GM23248 (cell line): Measurements from ENCODE around the gene SELENOM. TPM values are rescaled to one million over a fixed set of nuclear protein-coding genes. Genes with fewer than 3 reads are reported as not detected.

Source experiments
- DNase-seq: peaks from one replicate; pipeline ENCODE4 v3.0.0-alpha.2; 2015
- H2AFZ ChIP-seq: fragments of 200-600 bp; sonication (generic); 2 replicates; pipeline ENCODE4 v1.6.1; 2016; ENCODE audit warnings: antibody characterized with exemption
- H3F3A ChIP-seq: fragments of 200-600 bp; sonication (generic); 2 replicates; pipeline ENCODE4 v1.6.1; 2016; ENCODE audit warnings: mild to moderate bottlenecking, antibody characterized with exemption, mixed run types; ENCODE audit not compliant: insufficient read depth
- H3K27ac ChIP-seq: fragments of 200-600 bp; sonication (generic); 2 replicates; pipeline ENCODE4 v1.5.1; 2016; ENCODE audit warnings: mild to moderate bottlenecking
- H3K27me3 ChIP-seq: fragments of 200-600 bp; sonication (generic); replicated peaks from 2 replicates; pipeline ENCODE4 v1.6.1; 2016; ENCODE audit warnings: mild to moderate bottlenecking; ENCODE audit not compliant: insufficient read depth
- H3K36me3 ChIP-seq: fragments of 200-600 bp; sonication (generic); 2 replicates; pipeline ENCODE4 v1.6.1; 2016; ENCODE audit warnings: low read depth, mild to moderate bottlenecking
- H3K4me1 ChIP-seq: fragments of 200-600 bp; sonication (generic); 2 replicates; pipeline ENCODE4 v1.6.1; 2016; ENCODE audit warnings: mild to moderate bottlenecking; ENCODE audit not compliant: insufficient read depth
- H3K4me2 ChIP-seq: fragments of 200-600 bp; sonication (generic); one replicate; pipeline ENCODE4 v1.6.1; 2016; ENCODE audit warnings: mild to moderate bottlenecking; ENCODE audit not compliant: unreplicated experiment
- H3K4me3 ChIP-seq: fragments of 200-600 bp; sonication (generic); 2 replicates; pipeline ENCODE4 v1.5.1; 2016; ENCODE audit warnings: mild to moderate bottlenecking
- H3K79me2 ChIP-seq: fragments of 200-600 bp; sonication (generic); 2 replicates; pipeline ENCODE4 v1.6.1; 2016; ENCODE audit warnings: mild to moderate bottlenecking; ENCODE audit not compliant: insufficient read depth
- H3K9ac ChIP-seq: fragments of 200-600 bp; sonication (generic); 2 replicates; pipeline ENCODE4 v1.6.1; 2016; ENCODE audit warnings: mild to moderate bottlenecking
- H3K9me2 ChIP-seq: fragments of 200-600 bp; sonication (generic); 2 replicates; pipeline ENCODE4 v1.6.1; 2016; ENCODE audit warnings: mixed run types, mild to moderate bottlenecking, moderate library complexity; ENCODE audit not compliant: insufficient read depth
- H3K9me3 ChIP-seq: fragments of 200-600 bp; sonication (generic); one replicate; pipeline ENCODE4 v1.6.1; 2017; ENCODE audit warnings: low read depth
- H4K20me1 ChIP-seq: fragments of 200-600 bp; sonication (generic); 2 replicates; pipeline ENCODE4 v1.6.0; 2016; ENCODE audit not compliant: insufficient read depth
- EZH2 ChIP-seq: fragments of 200-600 bp; sonication (generic); IDR thresholded peaks from 2 replicates; pipeline ENCODE4 v1.6.1; 2018; ENCODE audit warnings: antibody characterized with exemption, mild to moderate bottlenecking; ENCODE audit not compliant: insufficient read depth, poor library complexity, severe bottlenecking
- EZH2phosphoT487 ChIP-seq: fragments of 200-600 bp; sonication (generic); IDR thresholded peaks from 2 replicates; pipeline ENCODE4 v1.6.1; 2018; ENCODE audit warnings: antibody characterized with exemption, moderate library complexity, mild to moderate bottlenecking, low read depth; ENCODE audit not compliant: insufficient read depth
- WGBS, 2 experiments: methylation state at CpG; one replicate each; pipeline ENCODE4 v1.1.6; 2015 to 2017; ENCODE audit warnings: low lambda C conversion rate in 2 of 2, low coverage in 1 of 2; ENCODE audit errors: missing lambda C conversion rate in 2 of 2; 5-methylcytosine and 5-hydroxymethylcytosine counted together
- in situ Hi-C: fragments of 300-500 bp; cut with MboI; formaldehyde crosslinking; loops from 2 replicates; pipeline ENCODE4 v1.15.0; 2020
- polyA plus RNA-seq: library from polyadenylated mRNA; unstranded; fragments of >200 nt; fragmentation: Nextera tagmentation; extraction: Ambion mirVana; gene quantifications from 2 replicates; pipeline ENCODE4 v1.2.1, GENCODE V29; 2016
- total RNA-seq: library from RNA; depleted of rRNA; stranded (reverse); fragments of >200 nt; shearing (Covaris generic); gene quantifications from 2 replicates; pipeline ENCODE4 v1.2.3, GENCODE V29; 2014

The SELENOM gene
- total and polyA plus RNA-seq, 2 experiments from 2014 or later = 268 to 537 TPM

GRCh38 chr22:31126128-31126868 lies 18.9 kb upstream of the SELENOM start:
- no peak for DNase-seq
- Histone ChIP-seq H3K4me2 (no peak overlapping the region), H3F3A (no peaks in the 10 kb centered on the region), H3K4me3 (no peak overlapping the region), H3K79me2 (no peaks in the 10 kb centered on the region), H3K9me2 (no peaks in the 10 kb centered on the region), H3K27me3 (peaks cover 16% of the 10 kb centered on the region), H3K9ac (no peak overlapping the region), H3K4me1 (no peaks in the 10 kb centered on the region), H3K36me3 (no peaks in the 10 kb centered on the region), H2AFZ (no peak overlapping the region), H3K9me3 (no peaks in the 10 kb centered on the region), H3K27ac (no peak overlapping the region), H4K20me1 (no peaks in the 10 kb centered on the region)
- in situ Hi-C loops = no loop called here
- WGBS, 2 experiments = 85 to 89% methylated on average over 16 to 22 of the region's 22 CpGs
- TF ChIP-seq EZH2 (no peak), EZH2phosphoT487 (no peak)

DNA sequence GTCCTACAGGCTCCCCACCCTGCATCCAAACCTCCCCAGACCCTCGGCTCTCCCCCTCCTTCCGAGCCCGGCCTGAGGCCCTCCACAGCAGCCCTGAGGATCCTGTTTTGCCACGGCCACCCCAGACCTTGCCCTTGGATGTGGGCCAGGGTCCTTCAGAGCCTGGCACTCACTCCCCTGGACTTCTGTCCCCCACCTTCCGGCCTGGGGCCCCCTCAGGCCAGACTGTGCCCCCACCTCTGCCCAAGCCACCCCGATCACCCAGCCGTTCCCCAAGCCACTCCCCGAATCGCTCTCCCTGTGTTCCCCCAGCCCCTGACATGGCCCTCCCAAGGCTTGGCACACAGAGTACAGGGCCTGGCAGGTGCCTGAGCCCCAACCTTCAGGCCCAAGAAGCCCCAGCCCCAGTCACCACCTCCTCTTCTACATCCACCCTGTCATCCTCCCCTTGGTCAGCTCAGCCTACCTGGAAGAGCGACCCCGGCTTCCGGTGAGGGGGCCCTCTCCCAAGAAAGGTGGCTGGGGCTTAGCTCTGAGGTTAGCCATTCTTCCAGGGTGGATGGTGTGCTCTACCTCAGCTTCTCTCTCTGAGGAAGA lies 18.3 kb upstream of the SELENOM start:
- WGBS, 2 experiments = 79 to 81% methylated on average over 6 to 12 of the region's 12 CpGs
- H3K4me2 ChIP-seq = no peak overlapping the region
- no peak overlapping the region for H3K9ac ChIP-seq
- TF ChIP-seq EZH2phosphoT487 (no peak), EZH2 (no peak)
- no peaks in the 10 kb centered on the region for H4K20me1 ChIP-seq
- no peak overlapping the region for H3K4me3 ChIP-seq
- peaks cover 16% of the 10 kb centered on the region for H3K27me3 ChIP-seq
- H3K36me3 ChIP-seq = no peaks in the 10 kb centered on the region
- H3K4me1 ChIP-seq = no peaks in the 10 kb centered on the region
- no peak overlapping the region for H2AFZ ChIP-seq
- in situ Hi-C loops = no loop called here
- no peak for DNase-seq
- no peaks in the 10 kb centered on the region for H3K9me3 ChIP-seq
- H3F3A ChIP-seq = no peaks in the 10 kb centered on the region
- no peak overlapping the region for H3K27ac ChIP-seq
- H3K9me2 ChIP-seq = no peaks in the 10 kb centered on the region
- no peaks in the 10 kb centered on the region for H3K79me2 ChIP-seq

GRCh38 chr22:31124811-31125465 lies 17.6 kb upstream of the SELENOM start:
- H3K4me1 ChIP-seq = no peaks in the 10 kb centered on the region
- 43 to 62% methylated on average over 12 to 14 of the region's 14 CpGs for WGBS, 2 experiments
- no peaks in the 10 kb centered on the region for H3K36me3 ChIP-seq
- no peaks in the 10 kb centered on the region for H3K79me2 ChIP-seq
- H4K20me1 ChIP-seq = no peaks in the 10 kb centered on the region
- H3K9me2 ChIP-seq = no peaks in the 10 kb centered on the region
- H3K9ac ChIP-seq = no peak overlapping the region
- no peak for DNase-seq
- in situ Hi-C loops = no loop called here
- no peaks in the 10 kb centered on the region for H3K9me3 ChIP-seq
- no peak overlapping the region for H3K4me2 ChIP-seq
- no peaks in the 10 kb centered on the region for H3F3A ChIP-seq
- H3K27me3 ChIP-seq = peaks cover 16% of the 10 kb centered on the region
- H2AFZ ChIP-seq = no peak overlapping the region
- TF ChIP-seq EZH2 (no peak), EZH2phosphoT487 (no peak)
- H3K27ac ChIP-seq = no peak overlapping the region
- H3K4me3 ChIP-seq = no peak overlapping the region

GRCh38 chr22:31124290-31124689 lies 16.9 kb upstream of the SELENOM start:
- no peak overlapping the region for H3K9ac ChIP-seq
- in situ Hi-C loops = no loop called here
- H3K4me3 ChIP-seq = no peak overlapping the region
- H3K27me3 ChIP-seq = peaks cover 16% of the 10 kb centered on the region
- no peaks in the 10 kb centered on the region for H3K9me2 ChIP-seq
- H3K79me2 ChIP-seq = no peaks in the 10 kb centered on the region
- no peaks in the 10 kb centered on the region for H4K20me1 ChIP-seq
- 44 to 61% methylated on average over 3 of the region's 3 CpGs for WGBS, 2 experiments
- H3K27ac ChIP-seq = no peak overlapping the region
- H3K4me1 ChIP-seq = no peaks in the 10 kb centered on the region
- H2AFZ ChIP-seq = no peak overlapping the region
- H3K4me2 ChIP-seq = no peak overlapping the region
- DNase-seq = no peak
- no peaks in the 10 kb centered on the region for H3F3A ChIP-seq
- no peaks in the 10 kb centered on the region for H3K36me3 ChIP-seq
- H3K9me3 ChIP-seq = no peaks in the 10 kb centered on the region
- no peak for TF ChIP-seq EZH2
- TF ChIP-seq EZH2phosphoT487 = no peak
